GM18870 (cell line): Measurements from ENCODE around the gene UGGT1.
A peak's percentile ranks its signal among the peaks of the same experiment; 100 is the strongest.

Source experiments
- ATAC-seq: cut with Tn5 transposase; IDR thresholded peaks from one replicate; pipeline ENCODE4 v1.9.1; 2021; ENCODE audit warnings: moderate library complexity; ENCODE audit not compliant: unreplicated experiment

Gene UGGT1, protein sequence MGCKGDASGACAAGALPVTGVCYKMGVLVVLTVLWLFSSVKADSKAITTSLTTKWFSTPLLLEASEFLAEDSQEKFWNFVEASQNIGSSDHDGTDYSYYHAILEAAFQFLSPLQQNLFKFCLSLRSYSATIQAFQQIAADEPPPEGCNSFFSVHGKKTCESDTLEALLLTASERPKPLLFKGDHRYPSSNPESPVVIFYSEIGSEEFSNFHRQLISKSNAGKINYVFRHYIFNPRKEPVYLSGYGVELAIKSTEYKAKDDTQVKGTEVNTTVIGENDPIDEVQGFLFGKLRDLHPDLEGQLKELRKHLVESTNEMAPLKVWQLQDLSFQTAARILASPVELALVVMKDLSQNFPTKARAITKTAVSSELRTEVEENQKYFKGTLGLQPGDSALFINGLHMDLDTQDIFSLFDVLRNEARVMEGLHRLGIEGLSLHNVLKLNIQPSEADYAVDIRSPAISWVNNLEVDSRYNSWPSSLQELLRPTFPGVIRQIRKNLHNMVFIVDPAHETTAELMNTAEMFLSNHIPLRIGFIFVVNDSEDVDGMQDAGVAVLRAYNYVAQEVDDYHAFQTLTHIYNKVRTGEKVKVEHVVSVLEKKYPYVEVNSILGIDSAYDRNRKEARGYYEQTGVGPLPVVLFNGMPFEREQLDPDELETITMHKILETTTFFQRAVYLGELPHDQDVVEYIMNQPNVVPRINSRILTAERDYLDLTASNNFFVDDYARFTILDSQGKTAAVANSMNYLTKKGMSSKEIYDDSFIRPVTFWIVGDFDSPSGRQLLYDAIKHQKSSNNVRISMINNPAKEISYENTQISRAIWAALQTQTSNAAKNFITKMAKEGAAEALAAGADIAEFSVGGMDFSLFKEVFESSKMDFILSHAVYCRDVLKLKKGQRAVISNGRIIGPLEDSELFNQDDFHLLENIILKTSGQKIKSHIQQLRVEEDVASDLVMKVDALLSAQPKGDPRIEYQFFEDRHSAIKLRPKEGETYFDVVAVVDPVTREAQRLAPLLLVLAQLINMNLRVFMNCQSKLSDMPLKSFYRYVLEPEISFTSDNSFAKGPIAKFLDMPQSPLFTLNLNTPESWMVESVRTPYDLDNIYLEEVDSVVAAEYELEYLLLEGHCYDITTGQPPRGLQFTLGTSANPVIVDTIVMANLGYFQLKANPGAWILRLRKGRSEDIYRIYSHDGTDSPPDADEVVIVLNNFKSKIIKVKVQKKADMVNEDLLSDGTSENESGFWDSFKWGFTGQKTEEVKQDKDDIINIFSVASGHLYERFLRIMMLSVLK (N-terminal part only)

DNA sequence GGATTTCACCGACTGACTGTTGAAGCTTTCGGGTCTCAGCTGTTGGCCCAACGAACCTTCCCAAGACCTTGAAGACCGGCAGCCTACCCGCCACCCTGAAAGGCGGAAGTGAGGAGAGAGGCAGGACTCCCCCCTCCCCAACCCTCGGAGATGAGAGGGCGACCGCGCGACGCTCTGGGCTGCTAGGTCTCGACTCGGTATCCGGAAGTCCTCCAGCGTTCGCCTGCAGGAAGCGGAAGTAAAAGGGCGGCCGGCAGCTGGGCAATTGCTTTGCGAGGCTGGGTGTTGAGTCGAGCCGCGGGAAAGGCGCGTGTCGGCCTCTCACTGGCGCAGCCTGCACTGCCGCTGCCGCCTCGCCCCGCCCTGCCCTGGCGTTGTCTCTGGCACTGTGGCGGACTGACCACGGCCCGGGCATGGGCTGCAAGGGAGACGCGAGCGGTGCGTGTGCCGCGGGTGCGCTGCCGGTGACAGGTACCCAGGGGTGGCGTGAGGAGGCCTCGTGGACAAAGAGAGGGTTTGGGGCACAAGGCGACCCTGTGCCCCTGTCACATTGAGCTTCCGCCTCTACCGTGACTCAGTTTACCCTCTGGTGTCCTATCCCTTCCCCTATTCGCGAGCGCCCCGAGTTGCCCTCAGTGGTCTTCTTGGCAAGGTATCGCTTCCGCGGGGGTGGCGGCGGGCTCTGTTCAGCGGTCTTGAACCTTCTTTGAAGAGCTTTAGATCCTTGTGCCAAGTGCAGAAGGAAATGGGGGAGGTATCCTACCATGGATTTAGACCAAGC is at the start of gene UGGT1:
Gene UGGT1, plus strand, starts transcription at position 256 of the 781 bp plus-strand sequence. Its CDS starts 158 bp downstream, at position 414.
- peak; percentile 95 for ATAC-seq

DNA sequence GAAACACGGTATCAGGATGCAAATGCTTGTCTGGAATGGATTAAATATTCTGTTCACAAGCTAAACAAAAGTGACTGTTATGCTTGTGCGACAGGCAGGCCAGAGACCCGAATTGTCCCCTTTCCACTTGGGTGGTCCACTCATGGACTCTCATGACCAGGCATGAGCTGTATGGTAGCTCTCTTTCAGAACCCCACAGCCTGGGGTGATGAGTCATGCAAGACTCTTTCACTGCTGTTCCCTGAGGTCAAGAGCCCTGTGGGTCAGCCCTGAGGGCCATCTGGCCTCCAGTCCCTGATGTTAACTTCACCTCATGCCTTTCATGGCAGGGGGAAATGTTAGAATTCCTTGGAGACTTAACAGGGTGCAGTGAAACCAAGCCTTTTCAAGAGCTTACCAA is 49.4 kb upstream of the UGGT1 start:
- no peak for ATAC-seq

DNA sequence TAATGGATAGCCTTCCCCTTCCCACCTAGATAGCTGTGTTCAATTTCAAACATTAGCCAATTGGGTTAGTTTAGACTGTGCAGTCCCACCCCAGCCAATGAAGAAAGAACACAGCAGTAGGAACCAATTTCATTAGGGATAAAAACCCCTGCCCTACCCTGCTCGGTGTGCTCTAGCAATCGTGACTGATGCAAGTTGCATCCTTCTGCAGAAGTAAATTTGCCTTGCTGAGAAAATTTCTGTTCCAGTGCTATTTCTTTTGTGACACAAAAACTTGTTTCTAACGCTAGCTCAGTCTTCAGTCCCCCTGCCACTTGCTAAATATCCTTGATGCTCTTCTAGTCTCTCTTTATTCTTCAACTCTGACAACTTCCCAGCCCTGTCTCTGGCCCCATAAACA is 48.0 kb upstream of the UGGT1 start:
- no peak for ATAC-seq

DNA sequence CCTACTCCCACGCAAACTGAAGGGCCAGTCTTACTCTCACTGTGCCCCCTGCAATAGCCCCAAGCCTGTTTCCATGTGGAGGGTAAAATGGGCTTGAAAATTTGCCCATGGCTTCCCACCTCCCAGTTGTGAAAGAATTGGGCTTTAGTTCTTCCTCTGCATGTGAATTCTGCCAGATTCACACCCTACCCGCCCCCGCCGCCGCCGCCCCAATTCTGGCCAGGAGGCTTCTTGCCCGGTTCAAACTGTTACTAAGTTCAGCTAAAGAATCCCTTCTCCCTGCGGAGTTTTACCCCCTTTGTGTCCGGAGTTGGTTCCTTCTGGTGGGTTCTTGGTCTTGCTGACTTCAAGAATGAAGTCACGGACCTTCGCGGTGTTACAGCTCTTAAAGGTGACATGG is 37.7 kb upstream of the UGGT1 start:
- no peak for ATAC-seq

DNA sequence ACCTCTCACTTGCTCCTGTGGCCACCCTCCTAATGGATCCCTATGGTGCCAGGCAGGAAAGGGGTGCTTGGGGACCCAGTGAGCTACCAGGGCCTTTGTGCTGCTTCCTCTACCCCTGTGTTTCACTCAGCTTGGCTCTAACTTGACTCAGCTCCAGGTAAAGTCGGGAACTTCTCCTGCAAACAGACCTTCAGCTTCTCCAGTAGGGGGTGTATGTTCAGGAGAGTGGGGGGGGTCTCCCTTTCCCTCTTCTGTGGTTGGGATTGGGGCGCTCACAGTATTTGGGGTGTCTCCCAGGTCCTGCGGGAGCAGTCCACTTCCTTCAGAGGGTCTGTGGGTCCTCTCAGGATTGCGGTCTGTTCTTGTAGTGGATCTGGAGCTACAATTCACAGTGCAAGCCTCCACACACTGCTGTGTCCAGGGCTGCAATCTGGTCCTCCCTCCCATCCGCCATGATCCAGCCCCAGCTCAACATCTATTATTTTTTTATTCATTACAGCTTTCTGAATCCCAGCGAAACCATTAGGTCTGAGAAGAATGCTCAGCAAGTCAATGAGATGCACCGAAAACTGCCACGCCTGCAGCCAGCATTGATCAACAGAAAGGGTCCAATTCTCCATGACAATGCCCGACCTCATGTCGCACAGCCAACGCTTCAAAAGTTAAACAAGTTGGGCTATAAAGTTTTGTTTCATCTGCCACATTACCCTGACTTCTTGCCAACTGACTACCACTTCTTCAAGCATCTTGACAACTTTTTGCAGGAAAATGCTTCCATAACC is 36.7 kb upstream of the UGGT1 start:
- ATAC-seq: no peak

DNA sequence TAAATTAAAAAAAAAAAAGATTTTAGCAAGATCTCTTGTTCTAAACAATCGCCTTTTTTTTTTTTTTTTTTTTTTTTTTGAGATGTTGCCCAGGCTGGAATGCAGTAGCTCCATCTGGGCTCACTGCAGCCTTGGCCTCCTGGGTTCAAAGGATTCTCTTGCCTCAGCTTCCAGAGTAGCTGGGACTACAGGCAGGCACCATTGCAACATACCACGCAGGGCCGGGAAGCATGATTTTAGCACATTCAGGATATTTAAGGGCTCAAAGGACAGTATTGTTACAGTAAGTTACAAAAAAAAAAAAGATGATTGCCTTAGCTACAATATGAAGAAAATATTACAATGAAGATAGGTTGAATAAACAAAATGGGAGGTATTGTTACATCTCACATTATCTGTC is 33.7 kb upstream of the UGGT1 start:
- ATAC-seq: no peak

DNA sequence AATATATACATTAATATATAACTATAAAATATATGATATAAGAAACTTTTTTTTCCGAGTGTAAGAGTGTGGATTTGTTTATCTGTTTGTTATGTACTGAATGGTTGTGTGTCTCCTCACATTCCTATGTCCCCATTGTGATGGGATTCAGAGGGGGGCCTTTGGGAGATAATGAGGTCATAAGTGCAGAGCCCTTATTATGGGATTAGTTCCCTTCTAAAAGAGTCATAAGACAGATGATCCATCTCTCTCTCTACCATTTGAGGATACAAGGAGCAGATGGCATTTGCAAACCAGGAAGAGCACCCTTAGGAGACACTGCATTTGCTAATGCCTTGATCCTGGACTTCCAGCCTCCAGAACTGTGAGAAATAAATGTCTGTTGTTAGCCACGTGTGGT is 32.9 kb upstream of the UGGT1 start:
- no peak for ATAC-seq

DNA sequence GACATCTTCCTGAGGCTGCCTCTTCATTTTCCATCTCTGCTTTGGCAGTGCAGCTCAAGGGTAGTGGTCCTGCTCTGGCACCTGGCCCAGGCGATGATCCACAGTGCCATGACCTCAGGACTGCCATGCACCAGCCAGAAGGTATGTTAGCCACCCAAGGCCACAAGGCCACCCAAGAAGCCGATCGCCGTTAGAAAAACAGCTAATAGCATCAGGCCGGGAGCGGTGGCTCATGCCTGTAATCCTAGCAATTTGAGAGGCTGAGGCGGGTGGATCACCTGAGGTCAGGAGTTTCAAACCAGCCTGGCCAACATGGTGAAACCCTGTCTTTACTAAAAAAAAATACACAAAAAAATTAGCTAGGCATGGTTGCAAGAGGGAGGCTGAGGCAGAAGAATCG is 28.4 kb upstream of the UGGT1 start:
- ATAC-seq: no peak

DNA sequence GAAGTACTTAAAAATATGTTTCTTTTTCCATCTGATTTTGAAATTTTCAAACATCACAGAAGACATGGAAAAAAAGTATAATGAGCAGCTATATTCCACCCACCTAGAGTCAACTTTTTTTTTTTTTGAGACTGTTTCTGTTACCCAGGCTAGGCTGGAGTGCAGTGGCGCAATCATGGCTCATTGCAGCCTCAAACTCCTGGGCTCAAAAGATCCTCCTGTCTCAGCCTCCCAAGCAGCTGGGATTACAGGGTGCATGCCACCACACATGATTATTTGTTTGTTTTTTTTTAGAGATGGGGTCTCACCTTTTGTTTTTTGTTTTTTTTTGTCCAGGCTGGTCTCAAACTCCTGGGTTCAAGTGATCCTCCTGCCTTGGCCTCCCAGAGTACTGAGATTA is 26.6 kb upstream of the UGGT1 start:
- no peak for ATAC-seq

DNA sequence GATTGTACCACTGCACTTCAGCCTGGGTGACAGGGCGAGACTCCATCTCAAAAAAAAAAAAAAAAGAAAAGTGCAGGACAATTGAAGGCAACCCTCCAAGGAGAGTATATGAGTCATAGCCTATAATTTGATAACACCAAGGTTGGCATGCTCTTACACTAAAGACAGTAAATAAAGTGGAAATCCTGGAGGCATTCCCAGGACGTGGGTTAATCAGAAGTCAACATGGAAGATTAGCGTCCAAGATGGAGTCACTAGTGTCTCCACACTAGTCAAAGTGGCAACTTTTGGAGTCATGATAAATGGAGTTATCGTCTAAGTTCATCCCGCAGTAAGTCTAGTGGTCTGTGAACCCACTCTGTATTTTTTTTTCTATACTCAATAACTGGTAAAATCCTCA is 21.2 kb upstream of the UGGT1 start:
- no peak for ATAC-seq

DNA sequence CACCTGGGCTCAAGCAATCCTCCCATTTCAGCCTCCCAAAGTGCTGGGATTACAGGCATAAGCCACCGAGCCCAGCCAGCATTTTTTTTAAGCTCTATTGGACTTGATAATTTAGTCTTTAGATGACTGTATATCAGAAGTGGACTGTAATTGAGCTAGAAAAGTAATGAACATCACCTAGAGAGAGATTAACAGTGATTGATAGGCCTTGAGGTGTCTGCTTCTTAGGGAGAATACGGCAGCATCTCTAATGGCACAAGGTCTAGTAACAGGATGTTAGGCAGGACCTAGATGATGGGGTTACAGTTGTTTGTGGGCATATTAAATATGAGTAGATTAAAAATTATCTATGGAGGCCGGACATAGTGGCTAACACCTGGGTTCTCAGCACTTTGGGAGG is 17.7 kb upstream of the UGGT1 start:
- no peak for ATAC-seq

DNA sequence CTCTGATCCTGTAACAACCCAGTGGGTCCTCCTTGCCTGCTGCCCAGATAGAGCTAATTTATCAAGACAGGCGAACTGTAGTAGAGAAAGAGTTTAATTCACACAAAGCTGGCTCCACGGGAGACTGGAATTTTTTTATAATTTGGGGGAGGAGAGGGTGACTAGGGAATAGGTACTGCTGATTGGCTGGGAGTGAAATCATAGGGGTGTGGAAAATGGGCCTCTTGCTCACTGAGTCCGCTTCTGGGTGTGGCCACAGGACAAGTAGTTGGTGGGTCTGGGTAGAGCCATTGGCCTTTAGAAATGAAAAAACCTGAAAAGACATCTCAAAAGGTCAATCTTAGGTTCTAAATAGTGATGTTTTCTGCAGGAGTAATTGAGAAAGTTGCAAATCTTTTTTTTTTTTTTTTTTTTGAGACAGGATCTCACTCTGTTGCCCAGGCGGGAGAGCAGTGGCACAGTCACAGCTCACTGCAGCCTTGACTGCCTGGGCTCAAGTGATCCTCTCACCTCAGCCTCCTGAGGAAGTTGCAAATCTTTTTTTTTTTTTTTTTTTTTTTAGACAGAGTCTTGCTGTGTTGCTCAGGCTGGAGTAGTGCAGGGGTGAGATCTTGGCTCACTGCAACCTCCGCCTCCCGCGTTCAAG is 14.4 kb upstream of the UGGT1 start:
- ATAC-seq: no peak

DNA sequence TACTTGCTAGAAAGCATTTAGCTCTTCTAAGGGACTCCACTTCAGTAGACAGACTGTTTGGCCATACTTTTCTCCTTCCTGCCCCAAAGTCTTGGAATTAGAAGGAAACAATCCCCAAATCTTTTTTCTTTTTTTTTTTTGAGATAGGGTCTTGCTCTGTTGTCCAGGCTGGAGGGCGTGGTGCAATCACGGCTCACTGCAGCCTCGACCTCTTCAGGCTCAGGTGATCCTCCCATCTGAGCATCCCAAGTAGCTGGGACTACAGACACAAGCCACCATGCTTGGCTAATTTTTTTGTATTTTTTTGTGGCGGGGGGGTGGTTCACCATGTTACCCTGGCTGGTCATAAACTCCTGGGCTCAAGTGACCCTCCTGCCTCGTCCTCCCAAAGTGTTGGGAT is 6.2 kb upstream of the UGGT1 start:
- no peak for ATAC-seq

DNA sequence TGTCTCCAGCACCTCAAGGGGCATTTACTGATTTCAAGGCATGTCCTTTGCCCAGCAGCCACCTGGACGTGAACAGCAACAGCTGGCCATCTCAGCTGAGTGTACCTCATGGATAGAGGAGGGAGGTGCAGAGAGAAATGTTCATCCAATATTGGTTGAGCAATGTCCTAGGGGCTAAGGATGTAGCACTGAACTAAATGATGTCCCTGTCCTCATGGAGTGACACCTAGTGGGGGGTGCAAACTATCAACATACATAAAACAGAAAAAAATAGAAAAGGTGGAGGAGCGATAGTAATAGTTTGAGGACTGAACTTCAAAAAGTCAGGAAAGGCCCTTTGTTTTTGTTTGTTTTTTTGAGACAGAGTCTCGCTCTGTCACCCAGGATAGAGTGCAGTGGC is 4.8 kb upstream of the UGGT1 start:
- ATAC-seq: no peak

DNA sequence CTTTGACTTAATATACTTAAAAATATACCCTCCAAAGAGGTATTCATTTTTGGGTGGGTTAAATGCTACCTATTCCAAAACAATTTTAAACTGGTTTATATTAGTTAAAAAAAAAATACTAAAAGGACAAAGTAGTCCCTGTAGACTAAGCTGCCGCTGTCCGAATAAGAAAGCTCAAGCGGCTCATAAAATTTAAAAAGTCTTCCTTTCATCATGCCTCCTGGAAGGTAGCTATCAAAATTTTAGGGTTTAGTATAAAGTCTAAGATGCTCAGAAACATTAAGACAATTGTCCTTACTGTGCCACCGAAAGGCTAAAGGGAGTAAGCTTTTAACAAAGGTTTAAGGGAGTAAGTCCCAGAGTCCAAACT is 440 bp upstream of the UGGT1 start:
- ATAC-seq: no peak

DNA sequence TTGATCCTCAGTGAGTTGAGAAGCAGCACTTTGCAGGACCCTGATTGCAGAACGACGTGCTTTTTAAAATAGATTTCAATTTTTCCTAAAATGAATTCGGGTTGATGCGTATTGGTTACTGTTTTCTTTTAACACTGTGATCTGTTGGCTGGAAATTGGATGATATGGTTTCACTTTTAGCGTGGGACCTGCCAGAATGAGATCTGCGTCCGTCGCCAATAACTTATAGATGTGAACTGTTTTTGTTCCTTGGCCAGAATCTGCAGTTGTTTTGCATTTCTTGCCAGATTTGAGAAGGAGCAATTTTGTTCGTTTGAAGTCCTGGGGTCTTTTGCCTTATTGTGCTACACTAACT is 703 bp downstream of the UGGT1 start:
- no peak for ATAC-seq

DNA sequence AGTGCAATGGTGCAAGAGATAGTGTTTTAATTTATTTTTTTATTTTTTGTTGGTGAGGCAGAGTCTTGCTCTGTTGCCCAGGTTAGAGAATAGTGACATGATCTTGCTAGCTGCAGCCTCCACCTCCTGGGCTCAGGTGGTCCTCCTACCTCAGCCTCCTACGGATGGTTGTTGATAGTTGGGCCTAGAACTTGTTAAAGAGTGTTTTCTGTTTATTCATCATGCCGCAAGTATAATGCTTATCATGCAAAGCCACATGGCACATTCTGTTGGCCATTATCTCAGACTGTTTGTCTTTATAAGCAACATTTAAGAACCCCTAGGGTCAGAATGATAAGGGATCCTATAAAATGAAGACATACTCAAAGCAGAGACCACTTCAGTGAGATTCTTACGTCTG is 1.7 kb downstream of the UGGT1 start:
- ATAC-seq: no peak

DNA sequence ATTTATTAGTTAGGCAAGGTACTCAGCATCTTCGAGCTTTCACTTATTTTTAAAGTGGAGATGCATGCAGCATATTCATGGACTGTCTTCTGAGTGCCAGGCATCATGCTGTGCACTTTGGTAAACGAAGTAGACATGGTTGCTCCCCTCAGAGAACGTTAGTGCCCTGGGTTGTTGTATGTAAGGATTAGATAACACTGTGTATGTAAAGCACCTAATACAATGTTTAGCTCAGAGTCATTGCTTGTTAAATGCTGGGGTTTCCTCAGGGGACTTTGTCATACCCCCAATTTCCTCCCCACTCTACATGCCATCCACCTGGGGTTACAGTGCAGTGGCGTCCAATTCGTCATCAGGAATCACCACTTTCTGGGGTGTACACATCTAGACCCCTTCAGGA is 2.8 kb downstream of the UGGT1 start:
- ATAC-seq: no peak

DNA sequence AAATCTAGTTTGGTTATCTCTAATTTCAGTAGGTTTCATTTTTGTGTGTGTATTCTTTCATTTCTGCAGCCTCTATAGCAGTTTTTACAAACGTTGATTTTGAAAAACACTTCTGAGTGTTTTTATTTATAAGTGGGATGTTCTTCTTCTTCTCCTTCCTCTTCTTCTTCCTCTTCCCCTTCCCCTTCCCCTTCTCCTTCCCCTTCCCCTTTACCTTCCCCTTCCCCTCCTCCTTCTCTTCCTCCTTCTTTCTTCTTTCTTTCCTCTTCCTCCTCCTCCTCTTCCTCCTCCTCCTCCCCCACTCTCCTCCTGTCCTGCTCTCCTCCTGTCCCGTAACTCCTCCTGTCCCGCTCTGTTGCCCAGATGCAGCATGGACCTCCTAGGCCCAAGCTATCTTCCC is 4.2 kb downstream of the UGGT1 start:
- no peak for ATAC-seq

DNA sequence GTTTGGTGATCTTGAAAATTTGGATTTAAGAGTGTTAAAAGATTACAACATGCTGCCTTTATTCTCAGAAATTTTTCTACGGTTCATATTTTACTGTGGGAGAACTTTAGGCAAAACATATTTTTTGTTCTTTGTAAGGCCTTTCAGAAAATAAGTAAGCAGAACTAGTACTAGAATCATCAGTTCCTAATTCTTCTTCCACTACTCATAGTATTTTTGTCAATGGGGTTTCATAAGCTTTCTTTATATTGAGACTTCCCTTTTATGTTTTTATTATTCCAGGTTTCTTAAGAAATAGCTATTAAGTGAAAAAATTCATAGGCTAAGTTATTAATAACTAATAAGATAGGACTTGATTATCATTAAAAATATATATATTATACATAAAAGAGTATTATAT is 12.4 kb downstream of the UGGT1 start:
- no peak for ATAC-seq
